ENCODE measurements around the gene RGS6.

Gene RGS6

DNA sequence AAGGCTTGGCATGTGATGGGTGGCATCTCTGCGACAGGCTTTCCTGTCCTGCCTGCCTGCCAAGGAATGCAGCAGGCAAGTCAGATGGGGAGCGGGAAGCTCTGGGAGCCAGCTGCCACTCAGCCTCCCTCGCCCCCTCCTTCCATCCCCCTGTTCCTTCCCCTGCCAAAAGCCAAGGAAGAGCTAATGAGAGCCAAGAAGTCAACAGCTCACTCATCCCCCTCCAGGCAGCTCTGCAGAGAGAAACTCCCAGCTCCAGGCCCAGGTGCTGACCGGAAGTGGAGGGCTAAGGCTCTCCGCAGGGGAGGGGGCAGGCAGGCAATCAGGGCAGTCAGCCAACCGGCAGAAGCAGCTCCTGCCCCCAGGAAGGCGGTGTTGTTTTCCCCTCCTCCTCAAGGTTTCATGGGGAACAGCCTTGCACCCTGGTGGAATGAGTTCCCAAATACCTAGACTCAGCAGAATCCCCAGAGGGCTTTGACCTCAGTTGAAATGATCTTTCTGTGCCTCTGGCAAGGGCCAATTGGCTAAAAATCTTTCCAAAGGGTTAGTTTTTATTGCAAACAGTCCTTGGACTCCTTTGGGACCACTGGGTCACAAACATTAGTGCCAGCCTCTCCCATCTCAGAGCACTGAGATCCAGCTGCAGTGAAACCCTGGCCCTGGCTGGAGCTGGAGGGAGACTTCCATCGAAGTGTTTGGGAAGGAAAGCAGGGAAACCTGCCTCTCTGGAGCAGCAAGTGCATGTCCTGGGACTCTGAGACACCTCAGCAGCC, 612.6 kb downstream of the RGS6 start:
- Histone ChIP-seq H3K36me3 (no peaks in the 10 kb centered on the region), H3K4me3 (no peak overlapping the region), H3K4me2 (peak overlapping the region; percentile 75), H4K20me1 (no peaks in the 10 kb centered on the region), H3K27me3 (no peaks in the 10 kb centered on the region), H3K9me3 (no peaks in the 10 kb centered on the region), H3K27ac (peak overlapping the region; percentile 39), H3K4me1 (peaks cover 88% of the 10 kb centered on the region), H3K9ac (no peak overlapping the region)
- no peak for TF ChIP-seq Cebpa-rat (IDR thresholded peaks at IDR 0.05)

DNA sequence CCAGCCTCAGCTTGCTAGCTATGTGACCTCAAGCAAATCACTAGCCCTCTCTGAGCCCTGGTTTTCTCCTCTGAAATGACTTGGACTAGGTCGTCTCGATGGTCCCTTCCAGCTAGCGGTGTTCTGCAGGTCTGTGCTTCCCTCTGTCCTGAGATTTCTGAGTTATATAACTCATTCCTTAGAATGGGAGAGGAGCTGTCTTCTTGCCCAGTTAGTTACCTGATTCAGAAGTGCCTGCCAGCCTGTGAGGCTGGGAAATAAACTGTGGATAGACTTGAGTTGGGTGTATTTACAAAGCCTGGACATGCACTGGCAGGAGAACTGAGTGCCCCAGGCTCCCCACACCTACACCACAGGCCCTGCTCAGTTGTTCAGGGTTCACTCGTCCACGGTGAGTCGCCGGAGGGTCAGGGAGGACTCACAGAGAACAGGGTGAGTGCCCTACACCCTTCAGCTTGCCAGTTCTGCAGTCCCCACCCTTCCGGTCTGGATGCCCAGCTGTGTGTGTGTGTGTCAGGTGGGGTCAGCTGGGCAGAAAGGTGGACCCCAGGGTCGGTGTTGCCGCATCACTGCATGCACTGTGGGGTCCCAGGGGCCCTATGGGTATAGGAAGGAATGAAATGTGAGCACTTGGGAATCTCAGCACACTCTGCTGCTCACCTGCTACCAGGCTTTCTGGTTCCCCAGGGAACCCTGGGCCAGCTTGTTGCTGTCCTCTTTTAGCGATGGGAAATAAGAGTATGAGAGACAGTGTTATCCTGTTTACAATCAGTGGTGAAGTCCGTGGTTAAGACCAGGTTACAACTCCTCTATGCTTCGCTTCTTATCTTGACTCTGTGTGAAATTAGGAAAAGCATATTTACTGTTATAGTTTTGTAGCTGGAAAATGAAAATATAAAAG, 613.4 kb downstream of the RGS6 start:
- H3K36me3 ChIP-seq: no peaks in the 10 kb centered on the region
- no peaks in the 10 kb centered on the region for H3K9me3 ChIP-seq
- peaks cover 82% of the 10 kb centered on the region for H3K4me1 ChIP-seq
- no peaks in the 10 kb centered on the region for H4K20me1 ChIP-seq
- peak overlapping the region; percentile 32; the same call in 1 of the 2 replicates for H3K4me3 ChIP-seq
- peak overlapping the region; percentile 77 for H3K27ac ChIP-seq
- no peaks in the 10 kb centered on the region for H3K27me3 ChIP-seq
- no peak for TF ChIP-seq Cebpa-rat (IDR thresholded peaks at IDR 0.05)
- peak overlapping the region; percentile 75 for H3K4me2 ChIP-seq
- H3K9ac ChIP-seq: peak overlapping the region; percentile 39; the same call in 1 of the 2 replicates

DNA sequence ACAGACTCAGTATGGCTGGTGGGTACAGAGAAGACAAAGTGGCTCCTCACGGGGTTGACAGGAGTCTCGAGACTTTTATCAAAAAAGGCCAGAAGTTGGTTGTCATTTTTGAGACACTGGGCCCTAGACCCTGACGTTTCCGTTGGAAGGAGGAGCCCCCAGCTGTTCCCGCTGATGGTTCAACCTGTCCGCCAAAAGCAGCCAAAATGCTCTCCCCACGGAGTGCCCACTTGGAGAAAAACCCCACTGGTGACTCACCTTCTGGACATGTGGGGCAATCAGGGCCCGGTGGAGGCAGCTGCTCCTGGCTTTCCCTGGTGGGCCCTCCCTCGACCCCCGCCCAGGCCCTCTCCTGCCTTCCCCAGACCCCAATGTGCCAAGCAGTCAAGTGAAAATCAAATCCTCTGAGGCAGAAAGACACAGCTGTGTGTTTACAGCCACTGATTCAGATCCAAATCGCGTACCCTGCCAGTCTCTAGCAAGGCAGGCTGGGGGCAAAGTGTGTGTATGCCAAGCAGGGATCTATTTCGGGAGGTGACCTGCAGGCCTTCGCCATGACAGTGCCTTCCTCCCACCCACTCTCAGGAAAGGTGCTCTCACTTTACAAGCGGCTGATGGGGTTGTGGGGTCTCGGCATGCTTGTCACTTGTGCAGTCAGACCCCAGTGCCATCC, 614.3 kb downstream of the RGS6 start:
- Histone ChIP-seq H3K27me3 (no peaks in the 10 kb centered on the region), H3K9ac (peak overlapping the region; percentile 39; the same call in 1 of the 2 replicates), H3K9me3 (no peaks in the 10 kb centered on the region), H3K4me2 (peak overlapping the region; percentile 75), H3K4me3 (peak overlapping the region; percentile 32), H3K4me1 (peaks cover 74% of the 10 kb centered on the region), H4K20me1 (no peaks in the 10 kb centered on the region), H3K36me3 (no peaks in the 10 kb centered on the region), H3K27ac (peak overlapping the region; percentile 77)
- TF ChIP-seq Cebpa-rat (IDR thresholded peaks at IDR 0.05): no peak

DNA sequence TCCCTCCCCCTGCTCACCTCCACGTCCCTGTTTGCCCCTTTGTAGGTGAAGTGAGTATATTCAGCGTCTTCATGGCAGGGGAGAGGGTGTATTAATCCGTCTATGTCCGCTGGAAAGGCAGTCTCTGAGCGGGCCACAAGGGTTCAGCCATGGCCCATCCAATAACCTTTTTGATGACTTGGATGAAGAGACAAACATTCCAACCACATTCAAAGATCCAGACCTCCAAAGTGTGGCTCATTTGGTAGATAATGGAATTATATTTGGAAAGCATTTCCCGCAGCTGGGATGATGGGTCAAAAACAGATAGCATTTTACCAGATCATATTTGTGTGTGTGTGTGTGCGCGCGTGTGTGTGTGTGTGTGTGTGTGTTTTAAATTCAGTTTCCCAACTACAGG, 615.8 kb downstream of the RGS6 start:
- TF ChIP-seq Cebpa-rat (IDR thresholded peaks at IDR 0.05): no peak
- no peak overlapping the region for H3K4me3 ChIP-seq
- no peaks in the 10 kb centered on the region for H3K36me3 ChIP-seq
- no peak overlapping the region for H3K27ac ChIP-seq
- H3K9ac ChIP-seq: no peak overlapping the region
- peaks cover 71% of the 10 kb centered on the region for H3K4me1 ChIP-seq
- H4K20me1 ChIP-seq: no peaks in the 10 kb centered on the region
- H3K27me3 ChIP-seq: no peaks in the 10 kb centered on the region
- no peaks in the 10 kb centered on the region for H3K9me3 ChIP-seq
- peak overlapping the region; percentile 75 for H3K4me2 ChIP-seq

DNA sequence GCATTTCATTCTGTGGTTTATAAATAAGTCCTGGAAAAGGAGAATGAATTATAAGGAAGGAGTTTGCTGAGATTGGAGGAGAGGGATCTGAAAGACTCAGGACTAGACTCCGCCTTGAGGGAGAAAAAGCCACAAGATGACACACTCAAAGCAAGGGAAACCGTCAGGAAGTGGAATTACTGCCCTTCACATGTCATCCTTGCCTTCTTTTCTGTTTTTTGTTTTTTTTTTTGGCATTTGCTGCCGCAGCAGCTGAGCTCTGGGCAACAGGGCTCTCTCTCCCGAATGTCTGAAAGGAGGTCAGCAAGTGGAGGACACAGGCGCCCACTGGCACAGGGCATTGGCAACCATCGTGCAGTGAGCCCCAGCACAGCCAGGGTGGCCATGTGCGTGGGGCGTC, 616.8 kb downstream of the RGS6 start:
- H3K36me3 ChIP-seq: no peaks in the 10 kb centered on the region
- H3K27me3 ChIP-seq: no peaks in the 10 kb centered on the region
- H3K4me3 ChIP-seq: no peak overlapping the region
- no peaks in the 10 kb centered on the region for H3K9me3 ChIP-seq
- no peak overlapping the region for H3K27ac ChIP-seq
- H3K9ac ChIP-seq: no peak overlapping the region
- peak overlapping the region; percentile 71 for H3K4me2 ChIP-seq
- H3K4me1 ChIP-seq: peaks cover 60% of the 10 kb centered on the region
- TF ChIP-seq Cebpa-rat (IDR thresholded peaks at IDR 0.05): no peak
- no peaks in the 10 kb centered on the region for H4K20me1 ChIP-seq

DNA sequence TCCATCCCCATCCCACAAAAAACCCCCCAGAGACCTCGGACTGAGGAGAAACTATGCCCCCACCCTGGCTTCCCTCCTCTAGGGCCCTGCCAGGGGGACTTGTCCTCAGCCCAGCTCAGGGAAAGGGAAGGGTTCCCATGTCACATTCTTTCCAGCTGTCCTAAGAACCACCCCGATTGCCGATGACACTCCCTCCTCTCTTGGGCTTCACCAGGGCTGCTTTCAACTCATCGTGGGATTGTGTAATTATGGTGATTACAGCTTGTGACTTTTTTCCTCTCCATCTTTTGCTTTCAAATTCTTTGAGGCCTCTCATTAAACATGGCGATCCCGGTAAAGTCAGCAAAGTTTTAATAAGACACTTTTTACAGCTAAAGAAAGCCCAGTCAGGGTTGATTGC, 617.6 kb downstream of the RGS6 start:
- Histone ChIP-seq H4K20me1 (no peaks in the 10 kb centered on the region), H3K36me3 (no peaks in the 10 kb centered on the region), H3K9ac (no peak overlapping the region), H3K4me1 (peaks cover 52% of the 10 kb centered on the region), H3K9me3 (no peaks in the 10 kb centered on the region), H3K27me3 (no peaks in the 10 kb centered on the region), H3K4me2 (peak overlapping the region; percentile 71; the same call in 1 of the 2 replicates), H3K4me3 (no peak overlapping the region), H3K27ac (no peak overlapping the region)
- no peak for TF ChIP-seq Cebpa-rat (IDR thresholded peaks at IDR 0.05)

DNA sequence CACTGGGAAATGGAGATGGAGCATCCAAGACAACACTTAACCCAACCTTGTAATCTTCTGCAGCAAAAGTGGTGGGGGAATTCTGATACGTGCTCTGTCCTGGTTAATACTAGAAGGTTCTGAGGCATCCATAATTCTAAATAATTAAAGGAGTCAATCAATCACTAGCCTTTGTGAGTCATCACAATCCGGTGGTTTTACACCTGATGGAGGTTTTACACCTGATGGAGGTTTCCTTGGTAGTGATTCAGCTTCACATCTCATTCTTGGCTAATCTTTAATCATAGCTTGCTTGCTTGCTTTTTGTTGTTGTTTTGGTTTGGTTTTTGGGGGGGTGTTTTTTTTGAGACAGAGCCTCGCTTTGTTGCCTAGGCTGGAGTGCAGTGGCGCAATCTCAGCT, 618.3 kb downstream of the RGS6 start:
- no peaks in the 10 kb centered on the region for H4K20me1 ChIP-seq
- no peak overlapping the region for H3K9ac ChIP-seq
- no peak for TF ChIP-seq Cebpa-rat (IDR thresholded peaks at IDR 0.05)
- no peak overlapping the region for H3K27ac ChIP-seq
- H3K4me2 ChIP-seq: no peak overlapping the region
- no peak overlapping the region for H3K4me3 ChIP-seq
- peaks cover 46% of the 10 kb centered on the region for H3K4me1 ChIP-seq
- H3K9me3 ChIP-seq: no peaks in the 10 kb centered on the region
- H3K27me3 ChIP-seq: no peaks in the 10 kb centered on the region
- H3K36me3 ChIP-seq: no peaks in the 10 kb centered on the region

DNA sequence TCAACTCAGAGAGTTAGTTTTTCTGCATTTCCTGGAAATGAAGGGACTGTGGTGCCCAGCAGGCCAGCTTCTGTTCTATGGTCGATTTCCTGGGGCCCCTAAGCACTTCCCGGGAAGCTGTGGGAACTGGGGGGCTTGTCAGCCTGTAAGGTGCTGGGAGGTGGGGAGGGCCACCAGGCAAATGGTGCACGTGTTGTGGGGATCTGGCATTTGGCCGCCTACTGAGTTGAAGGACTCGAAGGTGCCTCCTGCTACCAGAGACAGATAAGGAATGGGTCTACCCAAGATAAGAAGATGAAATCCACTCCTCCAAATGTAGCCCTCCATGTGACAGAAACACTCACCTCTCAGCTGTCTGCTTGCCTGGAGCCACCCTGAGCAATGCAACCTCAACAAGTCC, 620.0 kb downstream of the RGS6 start:
- no peaks in the 10 kb centered on the region for H3K36me3 ChIP-seq
- no peak overlapping the region for H3K9ac ChIP-seq
- H3K4me3 ChIP-seq: no peak overlapping the region
- H3K4me2 ChIP-seq: no peak overlapping the region
- H3K4me1 ChIP-seq: peaks cover 28% of the 10 kb centered on the region
- H3K9me3 ChIP-seq: no peaks in the 10 kb centered on the region
- H3K27me3 ChIP-seq: no peaks in the 10 kb centered on the region
- no peak overlapping the region for H3K27ac ChIP-seq
- no peak for TF ChIP-seq Cebpa-rat (IDR thresholded peaks at IDR 0.05)
- no peaks in the 10 kb centered on the region for H4K20me1 ChIP-seq

DNA sequence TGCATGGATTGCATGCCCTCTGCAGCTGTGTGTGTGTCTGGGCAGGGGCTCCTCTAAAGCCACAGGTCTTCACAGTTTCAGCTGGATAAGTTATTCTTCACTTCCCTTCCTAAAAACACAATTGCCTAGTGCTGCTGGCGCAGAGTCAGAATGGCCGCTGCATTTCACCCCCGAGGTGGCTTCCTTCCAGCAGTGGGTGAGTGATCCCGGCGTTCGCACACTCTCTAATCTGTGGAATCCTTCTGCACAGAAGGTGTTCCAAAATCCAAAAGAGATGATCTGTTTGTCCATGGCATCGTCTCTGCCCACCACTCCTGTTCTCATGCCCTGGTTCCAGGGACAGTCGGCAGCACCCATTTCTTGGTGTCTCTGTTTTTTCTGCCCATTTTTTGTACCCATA, 620.9 kb downstream of the RGS6 start:
- Histone ChIP-seq H3K9ac (no peak overlapping the region), H3K27me3 (no peaks in the 10 kb centered on the region), H3K36me3 (no peaks in the 10 kb centered on the region), H3K9me3 (no peaks in the 10 kb centered on the region), H3K27ac (no peak overlapping the region), H3K4me3 (no peak overlapping the region), H4K20me1 (no peaks in the 10 kb centered on the region), H3K4me1 (peaks cover 19% of the 10 kb centered on the region), H3K4me2 (no peak overlapping the region)
- no peak for TF ChIP-seq Cebpa-rat (IDR thresholded peaks at IDR 0.05)
